CD4-positive, alpha-beta T cell (primary cell): Measurements from ENCODE around the gene ADCY2. TPM values are rescaled to one million over a fixed set of nuclear protein-coding genes. Genes with fewer than 3 reads are reported as not detected.

Experiments used
- ATAC-seq: fragments of 200-7000 bp; cut with Tn5 transposase; one replicate; pipeline ENCODE4 v1.10.0; 2022; ENCODE audit warnings: mild to moderate bottlenecking; ENCODE audit not compliant: poor library complexity
- CTCF ChIA-PET: fragments of 350-600 bp; sonication (Branson Sonifier 250); formaldehyde crosslinking; loops from one replicate; lab custom pipeline; 2021; ENCODE audit warnings: antibody characterized with exemption, inconsistent platforms; lab: Charles Lee
- POLR2A ChIA-PET: fragments of 350-600 bp; sonication (Branson Sonifier 250); formaldehyde crosslinking; loops from one replicate; lab custom pipeline; 2021; ENCODE audit warnings: antibody characterized with exemption, inconsistent platforms; lab: Charles Lee
- DNase-seq, 14 experiments: peaks; one replicate each; pipeline ENCODE4 v3.0.0-alpha.2; 2013 to 2020; ENCODE audit warnings: mixed read lengths in 2 of 14
- H3K27ac ChIP-seq, 2 donors: one replicate each; pipeline versions ENCODE4 v1.5.1 to v1.7.0; 2013; ENCODE audit warnings: low read length in 2 of 2, low read depth in 1 of 2, mild to moderate bottlenecking in 1 of 2
- H3K27me3 ChIP-seq, 2 experiments: 1 replicate in 1 of 2; 2 replicates in 1 of 2; pipeline versions ENCODE4 v1.6.1 to v1.7.0; 2013; ENCODE audit warnings: low read length in 2 of 2, control low read depth in 1 of 2, mild to moderate bottlenecking in 1 of 2, moderate library complexity in 1 of 2; ENCODE audit not compliant: insufficient read depth in 2 of 2, control insufficient read depth in 1 of 2
- H3K36me3 ChIP-seq: one replicate; pipeline ENCODE4 v1.6.1; 2013; ENCODE audit warnings: low read length, control low read depth; ENCODE audit not compliant: insufficient read depth
- H3K4me1 ChIP-seq: one replicate; pipeline ENCODE4 v1.6.1; 2013; ENCODE audit warnings: low read length, control low read depth; ENCODE audit not compliant: insufficient read depth
- H3K4me3 ChIP-seq: one replicate; pipeline ENCODE4 v1.5.1; 2013; ENCODE audit warnings: mild to moderate bottlenecking, low read length, moderate library complexity
- H3K9me3 ChIP-seq, 2 experiments: 1 replicate in 1 of 2; 2 replicates in 1 of 2; pipeline versions ENCODE4 v1.6.1 to v1.7.0; 2013; ENCODE audit warnings: low read length in 2 of 2, mild to moderate bottlenecking in 2 of 2, control low read depth in 1 of 2, moderate library complexity in 1 of 2; ENCODE audit not compliant: control insufficient read depth in 1 of 2, insufficient read depth in 1 of 2
- H3K27ac Mint-ChIP-seq: one replicate; pipeline ENCODE4 v1.8.0; 2020; ENCODE audit warnings: mixed read lengths
- H3K27me3 Mint-ChIP-seq: one replicate; pipeline ENCODE4 v1.8.0; 2021; ENCODE audit warnings: mixed read lengths
- H3K36me3 Mint-ChIP-seq: one replicate; pipeline ENCODE4 v1.8.0; 2021; ENCODE audit warnings: low read depth, mixed read lengths
- H3K4me1 Mint-ChIP-seq: one replicate; pipeline ENCODE4 v1.8.0; 2021; ENCODE audit warnings: low read depth, mixed read lengths
- H3K4me3 Mint-ChIP-seq: one replicate; pipeline ENCODE4 v1.8.0; 2020; ENCODE audit warnings: mild to moderate bottlenecking, mixed read lengths
- H3K9me3 Mint-ChIP-seq: one replicate; pipeline ENCODE4 v1.8.0; 2020; ENCODE audit warnings: mixed read lengths
- intact Hi-C, 2 experiments: fragments of 100-400 bp; cut with DNase I in 1 of 2; cut with micrococcal nuclease in 1 of 2; formaldehyde crosslinking; loops; one replicate each; pipeline versions ENCODE4 v1.15.1 to v1.9.0; 2023 to 2025; cut with DNase I, micrococcal nuclease
- total RNA-seq, 174 experiments: library from RNA in 2 of 174; stranded (reverse) in 2 of 174; gene quantifications; one replicate each; pipeline ENCODE4 v1.2.3 and lab custom pipeline; 2021 to 2026
- TF ChIP-seq, protein P1 (sequence below): fragments of 200-600 bp; IDR thresholded peaks from one replicate; pipeline ENCODE4 v1.8.0; 2022; ENCODE audit warnings: antibody characterized with exemption, mild to moderate bottlenecking

ADCY2 gene
- total RNA-seq, 2 experiments from 2014 or later = not detected

DNA sequence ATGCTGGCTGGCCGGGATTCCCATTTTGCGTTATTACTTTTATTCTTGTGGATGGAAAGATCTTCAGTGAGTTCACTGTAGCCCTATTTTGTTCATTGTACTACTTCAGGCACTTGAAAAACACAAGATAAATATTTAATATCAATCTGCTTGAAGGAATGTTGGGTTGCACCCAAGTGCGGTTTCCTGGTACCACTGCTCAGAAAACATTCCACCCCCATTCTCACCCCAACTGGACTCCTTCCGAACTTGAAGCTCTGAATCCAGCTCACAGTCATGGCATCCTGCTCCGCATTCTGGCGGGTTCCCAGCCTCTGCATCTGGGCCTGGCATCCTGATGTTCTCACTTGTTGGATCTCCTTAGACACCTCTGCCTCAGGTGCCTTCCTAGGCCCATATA lies 351.8 kb downstream of the ADCY2 start:
- TF ChIP-seq, protein P1, sequence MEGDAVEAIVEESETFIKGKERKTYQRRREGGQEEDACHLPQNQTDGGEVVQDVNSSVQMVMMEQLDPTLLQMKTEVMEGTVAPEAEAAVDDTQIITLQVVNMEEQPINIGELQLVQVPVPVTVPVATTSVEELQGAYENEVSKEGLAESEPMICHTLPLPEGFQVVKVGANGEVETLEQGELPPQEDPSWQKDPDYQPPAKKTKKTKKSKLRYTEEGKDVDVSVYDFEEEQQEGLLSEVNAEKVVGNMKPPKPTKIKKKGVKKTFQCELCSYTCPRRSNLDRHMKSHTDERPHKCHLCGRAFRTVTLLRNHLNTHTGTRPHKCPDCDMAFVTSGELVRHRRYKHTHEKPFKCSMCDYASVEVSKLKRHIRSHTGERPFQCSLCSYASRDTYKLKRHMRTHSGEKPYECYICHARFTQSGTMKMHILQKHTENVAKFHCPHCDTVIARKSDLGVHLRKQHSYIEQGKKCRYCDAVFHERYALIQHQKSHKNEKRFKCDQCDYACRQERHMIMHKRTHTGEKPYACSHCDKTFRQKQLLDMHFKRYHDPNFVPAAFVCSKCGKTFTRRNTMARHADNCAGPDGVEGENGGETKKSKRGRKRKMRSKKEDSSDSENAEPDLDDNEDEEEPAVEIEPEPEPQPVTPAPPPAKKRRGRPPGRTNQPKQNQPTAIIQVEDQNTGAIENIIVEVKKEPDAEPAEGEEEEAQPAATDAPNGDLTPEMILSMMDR = no peak
- ChIA-PET CTCF (no interaction called here), POLR2A (no interaction called here)
- Mint-ChIP-seq H3K4me1 (no peaks in the 10 kb centered on the region), H3K36me3 (no peaks in the 10 kb centered on the region), H3K27ac (no peak overlapping the region), H3K4me3 (no peak overlapping the region), H3K9me3 (no peaks in the 10 kb centered on the region), H3K27me3 (peaks cover 11% of the 10 kb centered on the region)
- ATAC-seq = no peak
- H3K27ac ChIP-seq = no peak overlapping the region
- H3K4me1 ChIP-seq = no peaks in the 10 kb centered on the region
- no peaks in the 10 kb centered on the region for H3K36me3 ChIP-seq
- no peaks in the 10 kb centered on the region for H3K9me3 ChIP-seq
- intact Hi-C loops = loop anchor here (5.0 kb wide), 2 partner anchors 965 to 980 kb away; no protein-coding TSS in a partner anchor
- DNase-seq = no peak
- H3K4me3 ChIP-seq = no peak overlapping the region
- no peaks in the 10 kb centered on the region for H3K27me3 ChIP-seq

DNA sequence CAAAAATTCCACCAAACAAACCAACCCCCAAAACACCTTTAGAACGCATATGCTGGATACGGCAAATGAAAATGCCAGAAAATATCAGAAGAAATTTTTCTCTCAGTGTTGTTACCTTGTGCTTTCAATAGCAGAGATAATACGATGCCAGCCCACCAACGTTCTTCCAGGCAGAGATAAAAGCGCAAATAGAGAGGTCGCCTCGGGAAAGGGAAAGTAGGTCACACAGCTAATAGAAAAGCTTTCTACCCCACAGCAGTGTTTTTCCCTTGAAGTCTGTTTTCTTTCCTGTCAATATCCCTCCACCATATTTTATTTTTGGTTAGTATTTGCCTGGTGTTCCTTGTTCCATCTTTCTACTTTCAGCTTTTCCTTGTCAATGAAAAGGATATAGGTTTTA lies 353.7 kb downstream of the ADCY2 start:
- no peak overlapping the region for H3K4me3 Mint-ChIP-seq
- no peak overlapping the region for H3K27ac ChIP-seq
- intact Hi-C loops = loop anchor here (5.0 kb wide), 2 partner anchors 967 to 982 kb away; no protein-coding TSS in a partner anchor
- POLR2A ChIA-PET = no interaction called here
- CTCF ChIA-PET = no interaction called here
- H3K4me3 ChIP-seq = no peak overlapping the region
- no peaks in the 10 kb centered on the region for H3K4me1 ChIP-seq
- H3K36me3 Mint-ChIP-seq = no peaks in the 10 kb centered on the region
- no peak overlapping the region for H3K27ac Mint-ChIP-seq
- no peaks in the 10 kb centered on the region for H3K27me3 ChIP-seq
- no peaks in the 10 kb centered on the region for H3K4me1 Mint-ChIP-seq
- no peak for DNase-seq
- no peaks in the 10 kb centered on the region for H3K9me3 ChIP-seq
- TF ChIP-seq, protein P1 = no peak
- H3K36me3 ChIP-seq = no peaks in the 10 kb centered on the region
- H3K9me3 Mint-ChIP-seq = no peaks in the 10 kb centered on the region
- ATAC-seq = no peak
- peaks cover 18% of the 10 kb centered on the region for H3K27me3 Mint-ChIP-seq

DNA sequence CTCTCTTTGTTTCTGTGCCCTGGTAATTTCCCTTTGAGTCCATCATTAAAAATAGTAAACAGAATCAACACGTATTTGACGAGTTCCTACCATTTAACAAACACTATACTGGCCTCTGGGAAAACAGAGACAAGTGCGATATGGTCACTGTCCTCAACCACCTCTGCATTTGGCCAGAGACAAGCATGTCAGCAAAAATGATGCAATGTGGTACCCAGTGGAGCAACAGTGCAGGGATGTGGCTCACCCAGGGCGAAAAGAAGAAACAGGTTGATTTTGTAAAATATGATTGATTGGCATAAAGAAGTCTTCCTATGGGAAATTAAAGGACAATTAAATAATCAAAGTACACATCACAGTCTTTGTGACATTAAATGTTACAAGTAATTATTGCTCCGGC lies 355.9 kb downstream of the ADCY2 start:
- peaks cover 34% of the 10 kb centered on the region for H3K27me3 Mint-ChIP-seq
- H3K27me3 ChIP-seq = peaks cover 0 to 7% of the 10 kb centered on the region in 2 experiments
- intact Hi-C loops = no loop called here
- ChIA-PET POLR2A (no interaction called here), CTCF (no interaction called here)
- DNase-seq (no peak), ATAC-seq (no peak)
- no peaks in the 10 kb centered on the region for H3K36me3 ChIP-seq
- TF ChIP-seq, protein P1 = no peak
- no peak overlapping the region for H3K27ac Mint-ChIP-seq
- H3K9me3 Mint-ChIP-seq = no peaks in the 10 kb centered on the region
- H3K4me1 Mint-ChIP-seq = no peaks in the 10 kb centered on the region
- no peak overlapping the region for H3K27ac ChIP-seq
- H3K4me1 ChIP-seq = no peaks in the 10 kb centered on the region
- no peak overlapping the region for H3K4me3 Mint-ChIP-seq
- H3K4me3 ChIP-seq = no peak overlapping the region
- H3K9me3 ChIP-seq = no peaks in the 10 kb centered on the region
- H3K36me3 Mint-ChIP-seq = no peaks in the 10 kb centered on the region
